Medulla oblongata (tissue), 1 donor: Measurements from ENCODE around the gene NIPSNAP2.
"Not testable (repeated sequence)": the region's sequence is repeated elsewhere in the genome, so short reads cannot be mapped to it uniquely, and the experiment has no call there.

Experiments used
- DNase-seq: peaks from one replicate; pipeline ENCODE4 v3.0.0-alpha.2; 2015; ENCODE audit errors: extremely low spot score

Gene NIPSNAP2

DNA sequence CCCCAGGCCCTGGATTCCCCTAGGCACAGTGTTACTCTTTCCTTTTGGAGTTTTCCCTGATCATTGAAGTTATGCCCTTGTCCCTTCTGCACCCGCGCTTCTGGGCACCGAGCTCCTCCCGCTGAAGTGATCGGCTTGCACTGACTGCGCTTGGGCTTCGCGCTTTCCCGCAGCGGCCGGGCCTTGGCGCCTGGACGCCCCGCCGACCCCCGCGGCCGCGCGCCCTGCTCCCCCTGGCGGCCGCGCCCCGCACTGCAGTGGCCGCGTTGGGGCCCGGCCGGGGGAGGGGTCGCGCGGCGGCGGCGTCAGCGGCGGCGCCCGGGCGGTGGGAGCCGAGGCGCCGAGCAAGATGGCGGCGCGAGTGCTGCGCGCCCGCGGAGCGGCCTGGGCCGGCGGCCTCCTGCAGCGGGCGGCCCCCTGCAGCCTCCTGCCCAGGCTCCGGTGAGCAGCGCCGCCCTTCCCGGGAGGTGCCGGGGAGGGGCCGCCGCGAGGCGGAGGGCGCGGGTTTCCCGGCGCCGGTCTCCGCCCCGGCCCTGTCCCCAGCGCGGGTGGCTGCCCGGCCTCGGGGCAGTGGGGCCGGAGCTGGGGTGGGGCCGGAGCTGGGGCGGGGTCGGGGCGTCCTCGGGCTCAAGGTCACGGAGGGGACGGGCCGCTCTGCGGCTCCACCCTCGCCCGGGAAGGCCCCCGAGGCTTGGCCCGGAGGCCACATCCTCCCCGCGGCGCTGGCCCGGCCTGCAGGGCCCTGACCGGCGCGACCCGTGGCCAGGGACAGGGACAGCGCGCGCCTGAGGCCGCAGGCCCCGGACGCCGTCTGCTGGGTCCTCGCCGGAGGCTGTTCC, at the start of gene NIPSNAP2:
TSS of gene NIPSNAP2 (plus strand) at position 325 of the 839 bp plus-strand sequence. CDS start at position 350, 25 bp downstream.
- peak; percentile 67 for DNase-seq

DNA sequence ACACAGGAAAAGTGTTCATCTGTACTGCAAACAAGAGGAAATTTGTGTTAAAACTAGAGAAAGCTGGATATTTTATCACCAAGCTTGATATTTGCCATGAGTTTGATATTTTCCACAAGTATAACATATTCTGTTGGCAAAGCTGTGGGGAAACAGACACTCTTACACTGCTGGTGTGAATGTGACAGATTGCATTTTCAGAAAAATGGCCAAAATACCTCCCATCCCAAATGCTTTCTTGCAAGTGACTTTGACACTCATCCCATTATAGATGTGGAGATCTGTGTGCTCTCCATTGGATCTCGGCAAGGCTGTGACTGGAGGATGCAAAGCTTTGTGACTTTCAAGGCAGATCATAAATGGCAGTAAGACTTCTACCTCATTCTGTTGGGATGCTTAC, 46.6 kb upstream of the NIPSNAP2 start:
- no peak for DNase-seq

DNA sequence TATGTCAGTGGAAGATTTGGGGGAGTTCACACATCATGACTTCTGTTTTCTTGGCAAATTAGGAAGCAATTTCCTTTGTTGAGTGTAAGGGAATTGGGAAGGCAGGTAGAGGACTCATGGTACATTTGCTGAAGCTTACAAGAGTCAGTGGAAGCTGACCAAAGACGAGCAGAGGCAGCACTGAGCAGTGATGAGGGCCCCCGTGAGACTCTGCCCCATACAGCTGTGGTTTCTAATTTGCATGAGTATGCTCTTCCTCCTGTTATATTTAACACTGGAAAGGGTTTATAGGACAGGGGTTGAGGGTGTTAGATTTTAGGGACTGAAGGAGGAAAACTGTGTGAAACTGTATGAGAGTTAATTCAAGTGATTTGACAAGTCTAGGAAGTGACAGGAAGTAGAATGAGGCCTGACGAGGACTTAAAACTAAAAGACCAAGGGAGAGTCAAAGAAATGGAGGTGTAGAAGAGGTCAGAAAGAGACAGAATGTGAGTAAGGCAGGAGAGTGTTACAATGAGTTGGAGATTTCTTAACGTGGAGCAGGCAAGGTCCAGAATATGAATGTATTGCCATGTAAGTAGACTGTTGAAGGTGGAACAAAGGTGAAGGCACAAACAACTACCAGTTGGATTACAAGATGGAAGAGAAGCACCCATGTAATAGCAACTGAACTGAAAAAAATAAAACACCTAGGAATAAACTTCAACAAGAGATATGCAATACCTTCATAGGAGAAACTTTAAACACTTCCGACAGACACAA, 36.2 kb upstream of the NIPSNAP2 start:
- DNase-seq, result no peak

DNA sequence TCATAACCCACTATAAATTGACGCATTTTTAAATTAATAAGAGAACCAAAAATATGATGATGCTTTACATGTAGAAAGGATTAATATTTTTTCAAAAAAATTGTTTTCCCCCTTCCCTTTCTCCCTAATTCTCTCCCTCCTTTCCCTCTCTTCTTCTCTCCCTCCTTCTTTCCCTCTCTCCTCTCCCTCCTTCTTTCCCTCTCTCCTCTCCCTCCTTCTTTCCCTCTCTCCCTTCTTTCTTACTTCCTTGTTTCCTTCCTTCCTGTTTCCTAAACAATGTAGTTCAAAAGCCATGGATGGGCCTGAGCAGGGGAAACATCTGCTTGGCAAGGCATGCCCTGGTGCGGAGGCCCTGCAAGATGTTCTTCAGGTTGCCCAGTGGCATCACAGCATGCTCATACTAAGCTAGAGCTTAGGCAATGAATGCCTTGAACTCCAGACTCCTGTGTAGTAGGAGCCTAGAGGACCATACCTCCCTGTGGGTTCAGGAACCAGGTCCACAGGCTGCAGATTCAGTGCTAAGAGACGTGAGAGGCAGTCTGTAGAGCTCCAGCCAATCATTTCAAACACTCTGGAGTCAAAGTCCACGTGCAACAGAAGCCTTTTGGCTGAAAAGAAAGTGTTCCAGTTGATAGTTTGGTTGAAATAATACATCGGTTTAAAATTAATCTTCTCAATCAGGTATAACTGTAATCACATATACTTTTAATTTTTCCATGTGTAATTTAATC, 32.8 kb upstream of the NIPSNAP2 start:
- no peak for DNase-seq

DNA sequence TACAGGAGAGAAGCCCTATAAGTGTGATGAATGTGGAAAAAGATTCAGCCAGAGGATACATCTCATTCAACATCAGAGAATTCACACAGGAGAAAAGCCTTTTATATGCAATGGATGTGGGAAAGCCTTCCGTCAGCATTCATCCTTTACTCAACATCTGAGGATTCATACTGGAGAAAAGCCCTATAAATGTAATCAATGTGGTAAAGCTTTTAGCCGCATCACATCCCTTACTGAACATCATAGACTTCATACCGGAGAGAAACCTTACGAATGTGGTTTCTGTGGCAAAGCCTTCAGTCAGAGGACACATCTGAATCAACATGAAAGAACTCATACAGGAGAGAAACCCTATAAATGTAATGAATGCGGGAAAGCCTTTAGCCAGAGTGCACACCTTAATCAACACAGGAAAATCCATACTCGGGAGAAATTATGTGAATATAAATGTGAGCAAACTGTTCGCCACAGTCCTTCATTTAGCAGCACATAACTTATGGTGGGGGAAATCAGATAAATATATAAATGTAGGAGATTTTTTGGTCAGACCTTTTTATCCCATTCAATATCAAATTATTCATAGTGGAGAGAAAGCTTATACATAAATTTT, 24.8 kb upstream of the NIPSNAP2 start:
- no peak for DNase-seq

DNA sequence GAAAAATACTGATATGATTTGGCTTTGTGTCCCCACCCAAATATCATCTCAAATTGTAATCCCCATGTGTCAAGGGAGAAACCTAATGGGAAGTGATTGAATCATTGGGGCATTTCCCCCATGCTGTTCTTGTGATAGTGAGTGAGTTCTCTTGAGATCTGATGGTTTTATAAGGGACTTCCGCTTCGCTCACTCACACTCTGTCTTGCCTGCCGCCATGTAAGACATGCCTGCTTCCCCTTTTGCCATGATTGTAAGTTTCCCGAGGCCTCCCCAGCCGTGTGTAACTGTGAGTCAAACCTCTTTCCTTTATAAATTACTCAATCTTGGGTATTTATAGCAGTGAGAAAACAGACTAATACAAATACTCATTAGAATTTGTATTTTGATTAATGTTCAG, 17.8 kb upstream of the NIPSNAP2 start:
- DNase-seq, result no peak

DNA sequence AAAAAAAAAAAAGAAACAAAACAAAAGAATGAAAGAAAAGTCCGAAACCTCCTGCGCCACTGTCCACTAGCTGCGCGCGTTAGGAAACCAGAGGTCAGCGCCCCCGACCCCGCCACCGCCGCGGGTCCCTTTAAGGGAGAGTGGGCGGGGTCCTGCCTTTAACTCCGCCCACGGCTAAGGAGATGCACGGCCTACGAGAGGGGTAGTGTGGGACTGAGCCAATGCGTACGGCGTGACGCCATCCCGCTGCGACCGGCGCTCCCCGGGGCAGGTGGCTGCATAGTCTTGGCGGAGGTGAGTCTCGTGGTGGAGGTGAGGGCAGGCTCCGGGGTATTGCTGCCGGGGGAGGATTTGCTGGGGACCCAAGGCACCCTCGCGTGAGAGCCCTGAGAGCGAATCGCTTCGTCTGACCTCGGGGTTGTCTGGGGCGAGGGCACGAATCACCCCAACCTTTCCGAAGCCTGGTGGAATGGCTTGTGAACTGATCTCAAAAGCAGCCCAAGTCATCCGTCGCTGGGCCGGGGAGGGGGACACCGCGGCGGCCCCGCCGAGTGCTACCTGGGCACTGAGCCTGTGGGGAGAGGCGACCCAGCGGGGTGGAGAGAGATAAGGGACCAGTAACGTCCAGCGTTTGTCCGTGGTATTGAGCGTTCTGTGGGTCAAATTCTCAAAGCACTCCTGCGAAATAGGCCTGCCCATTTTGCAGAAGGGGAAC, 12.6 kb upstream of the NIPSNAP2 start, which contains the start of gene MRPS17:
TSS of gene MRPS17 (plus strand) at position 241 of the 715 bp plus-strand sequence. CDS start 1,319 bp downstream, outside the sequence.
- peak; percentile 88 for DNase-seq

DNA sequence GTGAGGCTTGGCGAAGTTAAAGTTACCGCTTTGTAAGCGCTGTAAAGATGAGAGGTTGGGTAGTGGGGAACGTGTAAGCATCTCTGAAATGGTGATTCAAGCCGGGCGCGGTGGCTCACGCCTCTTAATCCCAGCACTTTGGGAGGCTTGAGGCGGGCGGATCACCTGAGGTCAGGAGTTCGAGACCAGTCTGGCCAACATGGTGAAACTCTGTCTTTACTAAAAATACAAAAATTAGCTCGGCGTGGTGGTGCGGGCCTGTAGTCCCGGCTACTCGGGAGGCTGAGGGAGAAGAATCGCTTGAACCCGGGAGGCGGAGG, 12.1 kb upstream of the NIPSNAP2 start:
- DNase-seq, result not testable (repeated sequence)

DNA sequence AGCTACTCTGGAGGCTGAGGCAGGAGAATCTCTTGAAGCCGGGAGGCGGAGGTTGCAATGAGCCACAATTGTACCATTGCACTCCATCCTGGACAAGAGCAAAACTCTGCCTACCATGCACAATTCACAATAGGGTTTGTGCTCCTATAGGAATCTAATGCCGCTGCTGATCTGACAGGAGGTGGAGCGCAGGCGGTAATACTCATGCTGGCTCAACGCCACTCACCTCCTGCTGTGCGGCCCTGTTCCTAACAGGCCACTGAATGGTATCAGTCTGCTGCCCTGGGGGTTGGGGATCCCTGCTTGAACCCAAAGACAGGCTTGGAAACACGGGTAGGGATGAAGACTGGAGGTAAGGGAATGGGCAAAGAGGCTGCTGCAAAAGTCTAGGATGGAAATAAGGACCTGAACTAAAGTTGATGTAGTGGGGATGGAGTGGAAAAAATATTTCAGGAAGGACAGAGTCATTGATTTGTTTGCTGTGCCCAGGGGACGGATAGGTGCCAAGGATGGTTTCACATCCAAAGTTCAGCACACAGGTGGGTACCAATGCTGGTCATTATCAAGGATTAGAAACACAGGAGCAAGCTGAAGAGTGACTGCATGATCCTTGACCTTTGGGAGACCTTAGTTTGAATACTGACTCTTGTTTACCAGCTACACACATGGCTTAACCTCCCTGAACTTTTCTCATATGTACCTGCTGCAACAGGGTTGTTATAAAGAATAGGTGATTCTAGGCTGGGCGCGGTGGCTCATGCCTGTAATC, 10.5 kb upstream of the NIPSNAP2 start:
- no peak for DNase-seq

DNA sequence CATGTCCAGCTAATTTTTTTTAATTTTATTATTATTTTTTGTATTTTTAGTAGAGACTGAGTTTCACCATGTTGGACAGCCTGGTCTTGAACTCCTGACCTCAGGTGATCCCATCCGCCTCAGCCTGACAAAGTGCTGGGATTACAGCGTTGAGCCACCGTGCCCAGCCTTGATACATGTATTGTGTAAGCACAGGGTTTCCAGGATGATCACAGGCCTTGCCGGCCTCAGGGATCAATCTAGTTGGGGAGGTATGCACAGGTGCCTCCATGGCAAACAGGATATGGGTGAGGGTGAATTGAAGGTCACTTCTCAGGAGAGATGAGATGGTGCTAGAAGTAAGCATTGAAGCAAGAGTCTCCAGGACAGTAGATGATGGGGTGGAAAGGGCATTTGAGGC, 7.2 kb upstream of the NIPSNAP2 start:
- DNase-seq, result no peak

DNA sequence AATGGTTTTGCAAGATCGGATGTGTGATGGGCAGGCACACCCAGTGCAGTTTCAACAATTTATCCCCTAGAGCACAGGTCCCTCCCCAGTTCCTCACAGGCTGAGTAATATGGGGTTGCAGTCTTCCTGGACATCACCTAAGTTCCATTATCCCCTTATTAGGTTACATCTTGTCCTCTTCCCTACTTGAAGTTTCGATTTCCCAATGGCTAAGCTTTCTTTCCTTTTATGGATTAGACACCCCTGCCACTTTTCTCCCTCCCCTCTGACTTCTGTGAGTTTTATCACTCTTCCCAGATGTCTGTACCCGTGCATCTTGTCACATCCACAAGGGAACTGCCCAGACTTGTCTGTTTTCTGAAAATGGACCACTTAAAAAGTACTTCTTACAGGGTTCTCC, 2.4 kb upstream of the NIPSNAP2 start:
- DNase-seq, result no peak

DNA sequence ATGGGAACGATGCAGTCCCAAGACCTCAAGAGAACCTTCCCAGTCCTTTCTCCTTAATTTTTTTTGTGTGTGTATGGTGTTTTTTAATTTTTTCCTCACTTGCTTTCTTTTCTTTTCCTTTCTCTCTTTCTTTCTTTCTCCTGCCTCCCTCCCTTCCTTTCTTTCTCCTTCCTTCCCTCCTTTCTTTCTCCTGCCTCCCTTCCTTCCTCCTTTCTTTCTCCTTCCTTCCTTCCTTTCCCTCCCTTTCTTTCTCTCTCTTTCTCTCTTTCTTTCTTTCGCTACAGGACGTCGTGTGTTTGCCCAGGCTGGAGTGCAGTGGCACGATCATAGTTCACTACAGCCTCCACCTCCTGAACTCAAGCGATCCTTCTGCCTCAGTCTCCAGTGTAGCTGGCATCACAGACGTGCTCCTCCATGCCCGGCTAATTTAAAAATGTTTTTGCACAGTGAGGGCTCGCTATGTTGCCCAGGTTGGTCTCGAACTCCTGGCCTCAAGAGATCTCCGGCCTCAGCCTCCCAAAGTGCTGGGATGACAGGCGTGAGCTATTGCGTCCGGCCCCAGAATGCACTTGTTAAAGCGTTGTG, 709 bp upstream of the NIPSNAP2 start:
- DNase-seq, result no peak

DNA sequence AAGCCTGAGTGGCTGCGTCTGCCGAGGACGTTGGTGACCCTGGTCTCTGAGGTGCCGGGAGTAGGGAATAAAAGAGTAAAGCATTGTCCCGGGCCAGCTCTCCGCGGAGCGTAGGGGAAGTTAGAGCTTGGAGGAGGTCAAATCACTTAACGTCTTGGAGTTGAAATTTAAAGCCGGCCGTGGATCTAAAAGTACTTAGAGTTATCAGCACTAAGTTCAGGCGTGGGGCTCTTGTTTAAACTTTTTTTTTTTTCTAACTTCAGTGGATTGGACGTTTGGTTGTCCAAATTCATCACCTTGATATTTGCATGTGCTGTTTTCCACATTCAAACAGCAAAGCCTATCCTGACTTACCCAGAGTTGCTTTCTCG, 700 bp downstream of the NIPSNAP2 start:
- no peak for DNase-seq

DNA sequence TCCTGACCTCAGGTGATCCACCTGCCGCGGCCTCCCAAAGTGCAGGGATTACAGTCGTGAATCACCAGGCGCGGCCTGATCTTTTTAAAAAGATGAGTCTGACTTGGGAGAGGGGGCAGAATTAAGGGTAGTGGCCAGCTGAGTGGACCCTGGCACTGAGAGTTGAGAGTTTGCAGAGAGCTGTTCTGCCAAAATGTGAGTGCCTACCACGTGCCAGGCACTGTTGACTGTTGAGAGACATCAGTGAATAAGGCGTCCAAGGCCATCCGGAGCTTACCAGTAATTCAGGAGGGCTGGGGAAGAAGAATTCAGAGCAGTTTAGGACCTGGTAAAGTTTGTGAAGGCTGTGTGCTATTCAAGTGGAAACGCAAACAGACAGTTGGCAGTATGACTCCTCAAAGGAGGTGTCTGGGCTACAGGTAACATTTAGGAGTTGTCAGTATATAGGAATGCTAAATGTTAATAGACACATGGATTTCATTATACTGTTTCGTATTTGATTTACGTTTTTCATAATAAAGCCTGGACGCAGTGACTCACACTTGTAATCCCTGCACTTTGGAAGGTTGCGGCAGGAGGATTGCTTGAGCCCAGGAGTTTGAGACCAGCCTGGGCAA, 1.5 kb downstream of the NIPSNAP2 start:
- DNase-seq, result peak; percentile 68

DNA sequence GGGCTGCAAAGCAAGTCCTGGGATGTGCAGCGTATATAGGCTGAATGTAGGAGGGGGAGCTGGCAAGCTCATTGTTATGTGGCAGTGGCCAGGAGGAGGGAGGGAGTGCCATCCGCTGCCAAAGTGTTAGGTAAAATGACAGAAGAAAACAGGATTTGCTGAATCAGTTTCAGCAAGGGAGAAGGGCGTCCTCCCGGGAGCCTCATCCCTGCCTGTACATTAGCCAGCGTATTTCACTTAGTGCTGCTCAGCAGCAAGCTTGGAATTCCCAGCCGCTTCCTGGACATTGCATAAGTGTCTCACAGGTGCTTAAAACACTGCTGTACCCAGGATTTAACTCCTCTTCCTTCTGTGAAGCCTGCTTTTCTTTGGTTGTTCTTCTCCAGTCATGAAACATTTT, 2.5 kb downstream of the NIPSNAP2 start:
- no peak for DNase-seq

DNA sequence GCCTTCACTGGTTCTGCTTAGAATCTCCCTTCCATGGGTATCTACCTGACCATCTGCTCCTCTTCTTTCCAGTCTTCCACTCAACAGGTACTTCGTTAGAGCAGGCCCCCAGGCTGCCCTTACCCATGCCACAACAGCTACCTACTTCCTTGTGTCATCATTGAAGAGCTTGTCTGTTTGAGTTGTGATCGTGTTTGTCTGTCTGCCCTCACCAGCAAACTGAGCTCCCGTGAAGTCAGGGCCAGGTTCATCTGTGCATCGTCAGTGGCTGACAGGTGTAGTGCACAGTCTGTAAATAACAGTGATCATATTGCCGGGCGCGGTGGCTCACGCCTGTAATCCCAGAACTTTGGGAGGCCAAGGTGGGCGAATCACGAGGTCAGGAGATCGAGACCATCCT, 5.0 kb downstream of the NIPSNAP2 start:
- no peak for DNase-seq

DNA sequence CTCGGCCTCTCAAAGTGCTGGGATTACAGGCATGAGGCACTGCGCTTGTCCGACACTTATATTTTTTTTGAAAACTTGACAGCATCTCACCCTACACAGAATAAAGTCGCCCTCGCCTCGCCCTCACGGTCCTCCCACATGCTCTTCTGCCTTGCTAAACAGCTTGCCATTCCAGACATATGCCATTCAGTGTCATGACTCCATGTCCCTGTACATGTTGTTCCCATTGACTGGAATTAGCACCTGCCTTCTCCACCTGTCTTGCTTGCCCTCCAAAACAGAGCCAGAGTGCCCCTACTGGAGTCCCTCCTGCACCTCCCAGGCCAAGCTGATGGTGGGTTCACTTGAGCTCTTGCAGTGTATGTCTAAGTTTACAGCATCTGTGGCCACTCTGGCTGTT, 6.2 kb downstream of the NIPSNAP2 start:
- no peak for DNase-seq

DNA sequence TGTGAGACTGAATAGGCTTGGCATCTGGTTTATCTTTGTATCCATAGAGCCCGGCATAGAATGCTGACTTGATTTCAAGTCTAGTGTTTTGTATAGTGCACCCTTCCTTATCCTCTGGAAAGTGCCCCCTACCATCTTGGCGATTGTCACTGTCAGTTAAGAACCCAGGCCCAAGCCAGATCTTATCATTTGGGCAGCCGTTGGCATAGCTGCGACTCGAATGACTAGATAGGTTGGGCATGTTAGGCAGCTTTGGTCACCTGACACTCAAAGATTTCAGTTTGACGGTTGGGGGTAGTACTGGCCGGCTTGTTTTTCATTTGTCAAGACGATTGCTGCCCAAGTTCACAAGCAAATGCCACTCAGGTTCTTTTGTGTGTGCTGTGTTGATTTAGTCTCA, 6.6 kb downstream of the NIPSNAP2 start:
- DNase-seq, result no peak

DNA sequence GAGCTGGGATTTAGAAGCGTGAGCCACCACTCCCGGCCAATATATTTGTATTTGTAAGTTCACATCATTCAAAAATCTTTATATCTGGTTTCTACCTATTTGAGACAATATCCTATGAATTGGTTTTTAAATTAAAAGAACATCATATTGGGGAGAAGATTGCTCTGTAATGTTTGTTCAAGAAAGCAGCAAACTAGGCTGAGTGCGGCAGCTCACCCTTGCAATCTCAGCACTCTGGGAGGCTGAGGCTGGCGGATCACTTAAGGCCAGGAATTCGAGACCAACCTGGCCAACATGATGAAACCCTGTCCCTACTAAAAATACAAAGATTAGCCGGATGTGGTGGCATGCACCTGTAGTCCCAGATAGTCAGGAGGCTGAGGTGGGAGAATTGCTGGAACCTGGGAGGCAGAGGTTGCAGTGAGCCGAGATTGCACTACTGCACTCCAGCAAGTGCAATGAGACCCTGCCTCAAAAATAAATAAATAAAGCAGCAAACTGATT, 9.4 kb downstream of the NIPSNAP2 start:
- DNase-seq, result no peak
